CD14-positive monocyte (primary cell): Measurements from ENCODE around the gene AGK. TPM values are rescaled to one million over a fixed set of nuclear protein-coding genes. Genes with fewer than 3 reads are reported as not detected.

Source experiments
- DNase-seq, 3 donors: peaks; one replicate each; pipeline ENCODE4 v3.0.0-alpha.2; 2011 to 2022
- H2AFZ ChIP-seq: 2 replicates; pipeline ENCODE4 v1.6.0; 2012; ENCODE audit warnings: mild to moderate bottlenecking, low read depth, low read length, inconsistent platforms; ENCODE audit not compliant: insufficient read depth, poor library complexity, severe bottlenecking
- H3K27ac ChIP-seq, 2 donors: 1 replicate in 1 of 2; 2 replicates in 1 of 2; pipeline ENCODE4 v1.5.1; 2012 to 2013; ENCODE audit warnings: low read length in 2 of 2, control low read depth in 1 of 2, inconsistent platforms in 1 of 2, low read depth in 1 of 2, mild to moderate bottlenecking in 1 of 2
- H3K27me3 ChIP-seq, 2 donors: one replicate each; pipeline versions ENCODE4 v1.6.0 to v1.6.1; 2011 to 2013; ENCODE audit warnings: low read length in 2 of 2; ENCODE audit not compliant: control insufficient read depth in 2 of 2, insufficient read depth in 2 of 2
- H3K36me3 ChIP-seq, 2 donors: replicated peaks in 1 of 2; 1 replicate in 1 of 2; 2 replicates in 1 of 2; pipeline versions ENCODE4 v1.5.1 to v1.6.1; 2012 to 2013; ENCODE audit warnings: low read length in 2 of 2, control low read depth in 1 of 2, inconsistent platforms in 1 of 2, mild to moderate bottlenecking in 1 of 2; ENCODE audit not compliant: insufficient read depth in 2 of 2, control insufficient read depth in 1 of 2
- H3K4me1 ChIP-seq, 2 donors: 1 replicate in 1 of 2; 2 replicates in 1 of 2; pipeline versions ENCODE4 v1.5.1 to v1.6.1; 2012 to 2013; ENCODE audit warnings: low read length in 2 of 2, control low read depth in 1 of 2, inconsistent platforms in 1 of 2, mild to moderate bottlenecking in 1 of 2, moderate library complexity in 1 of 2; ENCODE audit not compliant: insufficient read depth in 2 of 2, control insufficient read depth in 1 of 2
- H3K4me2 ChIP-seq: replicated peaks from 2 replicates; pipeline ENCODE3; 2012; ENCODE audit warnings: low read length, moderate library complexity, mild to moderate bottlenecking; ENCODE audit not compliant: poor library complexity, severe bottlenecking; ENCODE audit errors: extremely low read depth
- H3K4me3 ChIP-seq, 3 experiments: fragments of 200-600 bp in 1 of 3; sonication (generic) in 1 of 3; replicated peaks in 1 of 3; 1 replicate in 2 of 3; 2 replicates in 1 of 3; pipeline ENCODE4 v1.5.1; 2011 to 2013; ENCODE audit warnings: low read length in 3 of 3, mild to moderate bottlenecking in 3 of 3, control low read depth in 2 of 3, low read depth in 2 of 3, inconsistent platforms in 1 of 3, moderate library complexity in 1 of 3
- H3K79me2 ChIP-seq: 2 replicates; pipeline ENCODE4 v1.6.0; 2012; ENCODE audit warnings: mild to moderate bottlenecking, control low read depth, inconsistent platforms, low read length, moderate library complexity; ENCODE audit not compliant: insufficient read depth
- H3K9ac ChIP-seq: 2 replicates; pipeline ENCODE4 v1.6.0; 2017; ENCODE audit warnings: low read length, mild to moderate bottlenecking; ENCODE audit not compliant: insufficient read depth, poor library complexity, severe bottlenecking
- H3K9me3 ChIP-seq, 2 donors: replicated peaks in 1 of 2; 1 replicate in 1 of 2; 2 replicates in 1 of 2; pipeline versions ENCODE4 v1.5.1 to v1.6.1; 2012 to 2013; ENCODE audit warnings: low read length in 2 of 2, control low read depth in 1 of 2; ENCODE audit not compliant: control insufficient read depth in 1 of 2, insufficient read depth in 1 of 2
- H4K20me1 ChIP-seq: 2 replicates; pipeline ENCODE4 v1.6.0; 2012; ENCODE audit warnings: mild to moderate bottlenecking, low read length, control low read depth, moderate library complexity; ENCODE audit not compliant: insufficient read depth
- H3K27ac Mint-ChIP-seq, 7 donors: one replicate each; pipeline ENCODE4 v1.8.0; 2020; ENCODE audit warnings: mild to moderate bottlenecking in 7 of 7, mixed read lengths in 7 of 7, moderate library complexity in 6 of 7, inconsistent platforms in 2 of 7
- H3K27me3 Mint-ChIP-seq, 3 donors: one replicate each; pipeline ENCODE4 v1.8.0; 2021 to 2022; ENCODE audit warnings: low read depth in 3 of 3, mild to moderate bottlenecking in 3 of 3, mixed read lengths in 3 of 3, moderate library complexity in 3 of 3, inconsistent platforms in 1 of 3
- H3K36me3 Mint-ChIP-seq, 2 donors: one replicate each; pipeline ENCODE4 v1.8.0; 2020; ENCODE audit warnings: mixed read lengths in 2 of 2, inconsistent platforms in 1 of 2, mild to moderate bottlenecking in 1 of 2
- H3K4me1 Mint-ChIP-seq: one replicate; pipeline ENCODE4 v1.8.0; 2020; ENCODE audit warnings: mild to moderate bottlenecking, mixed read lengths
- H3K4me3 Mint-ChIP-seq, 2 donors: one replicate each; pipeline ENCODE4 v1.8.0; 2020; ENCODE audit warnings: mild to moderate bottlenecking in 2 of 2, mixed read lengths in 2 of 2, moderate library complexity in 1 of 2
- H3K9me3 Mint-ChIP-seq, 7 donors: one replicate each; pipeline ENCODE4 v1.8.0; 2020 to 2022; ENCODE audit warnings: mixed read lengths in 7 of 7, mild to moderate bottlenecking in 6 of 7, moderate library complexity in 6 of 7, inconsistent platforms in 2 of 7
- WGBS: methylation state at CpG from one replicate; pipeline ENCODE4 v1.1.5; 2013; ENCODE audit warnings: missing lambda C conversion rate; ENCODE audit not compliant: insufficient coverage; 5-methylcytosine and 5-hydroxymethylcytosine counted together
- intact Hi-C, 2 donors: fragments of 100-400 bp; cut with micrococcal nuclease; formaldehyde crosslinking; loops; one replicate each; pipeline versions ENCODE4 v1.15.0 to v1.15.1; 2023
- polyA plus RNA-seq, 3 donors: library from polyadenylated mRNA; depleted of rRNA in 1 of 3; unstranded in 2 of 3; stranded (reverse) in 1 of 3; fragments of 300-500 nt in 2 of 3; fragments of >200 nt in 1 of 3; fragmentation: Illumina TruSeq in 2 of 3; gene quantifications; 1 replicate in 2 of 3; 2 replicates in 1 of 3; pipeline ENCODE4 v1.2.3, GENCODE V29; 2012 to 2021
- TF ChIP-seq, protein P1 (sequence below): fragments of 200-600 bp; IDR thresholded peaks from one replicate; pipeline ENCODE4 v1.8.0; 2022; ENCODE audit warnings: antibody characterized with exemption, mild to moderate bottlenecking

The AGK gene
- polyA plus RNA-seq, 3 donors: 10.0 to 11.0 (median 11.0) TPM

DNA sequence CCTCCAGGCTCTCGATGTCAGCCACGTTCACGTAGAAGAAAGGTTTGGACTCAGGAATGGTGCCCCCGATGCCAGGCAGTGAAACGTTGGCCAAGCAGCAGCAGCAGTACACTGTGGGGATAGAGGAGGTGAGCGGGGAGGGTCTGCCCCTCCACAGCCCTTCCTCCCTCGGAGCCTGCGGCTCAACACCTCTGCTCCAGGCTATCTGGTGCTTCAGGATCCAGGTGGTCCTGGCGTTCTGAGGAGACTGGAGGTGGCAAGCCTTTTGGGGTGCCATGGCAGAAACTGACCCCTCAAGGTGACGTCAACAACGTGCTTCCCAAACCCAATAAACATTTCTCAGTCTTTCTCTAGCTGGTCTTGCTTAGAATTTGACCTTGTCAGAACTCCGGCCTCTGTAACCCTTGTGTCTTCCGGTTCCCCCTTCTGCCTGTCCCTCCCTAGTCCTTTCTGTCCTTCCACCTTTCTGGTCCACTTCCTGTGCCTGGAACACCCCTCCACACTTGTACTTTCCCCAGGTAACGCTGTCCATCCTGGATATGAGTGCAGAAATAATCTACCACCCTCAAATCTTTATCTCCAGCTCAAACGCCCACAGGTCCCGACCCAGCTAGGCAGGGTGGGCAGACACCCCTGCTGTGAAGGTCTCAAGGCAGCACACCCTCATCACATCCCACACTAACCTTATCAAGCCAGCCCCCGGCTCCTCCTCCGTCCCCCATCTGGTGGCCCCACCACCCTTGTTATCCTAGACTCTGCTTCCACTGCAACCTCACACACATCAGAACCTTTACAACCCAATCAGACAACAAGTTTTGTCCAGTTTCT, 114.2 kb downstream of the AGK start:
- H3K4me3 ChIP-seq: no peak overlapping the region
- H3K27me3 ChIP-seq: no peaks in the 10 kb centered on the region
- H3K27ac Mint-ChIP-seq: peak overlapping the region in 4 of 7 donors; percentile 3 to 21 (median 14)
- H3K4me3 Mint-ChIP-seq: no peak overlapping the region
- peaks cover 6 to 19% of the 10 kb centered on the region in 2 donors for H3K36me3 ChIP-seq
- no peaks in the 10 kb centered on the region for H3K9me3 ChIP-seq
- peaks cover 34% of the 10 kb centered on the region for H3K4me1 Mint-ChIP-seq
- TF ChIP-seq, protein P1, sequence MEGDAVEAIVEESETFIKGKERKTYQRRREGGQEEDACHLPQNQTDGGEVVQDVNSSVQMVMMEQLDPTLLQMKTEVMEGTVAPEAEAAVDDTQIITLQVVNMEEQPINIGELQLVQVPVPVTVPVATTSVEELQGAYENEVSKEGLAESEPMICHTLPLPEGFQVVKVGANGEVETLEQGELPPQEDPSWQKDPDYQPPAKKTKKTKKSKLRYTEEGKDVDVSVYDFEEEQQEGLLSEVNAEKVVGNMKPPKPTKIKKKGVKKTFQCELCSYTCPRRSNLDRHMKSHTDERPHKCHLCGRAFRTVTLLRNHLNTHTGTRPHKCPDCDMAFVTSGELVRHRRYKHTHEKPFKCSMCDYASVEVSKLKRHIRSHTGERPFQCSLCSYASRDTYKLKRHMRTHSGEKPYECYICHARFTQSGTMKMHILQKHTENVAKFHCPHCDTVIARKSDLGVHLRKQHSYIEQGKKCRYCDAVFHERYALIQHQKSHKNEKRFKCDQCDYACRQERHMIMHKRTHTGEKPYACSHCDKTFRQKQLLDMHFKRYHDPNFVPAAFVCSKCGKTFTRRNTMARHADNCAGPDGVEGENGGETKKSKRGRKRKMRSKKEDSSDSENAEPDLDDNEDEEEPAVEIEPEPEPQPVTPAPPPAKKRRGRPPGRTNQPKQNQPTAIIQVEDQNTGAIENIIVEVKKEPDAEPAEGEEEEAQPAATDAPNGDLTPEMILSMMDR: no peak
- no peaks in the 10 kb centered on the region for H3K79me2 ChIP-seq
- no peak overlapping the region for H3K9ac ChIP-seq
- intact Hi-C loops: no loop called here
- no peaks in the 10 kb centered on the region for H4K20me1 ChIP-seq
- no peak overlapping the region for H3K27ac ChIP-seq
- 96% methylated on average over 13 of the region's 18 CpGs for WGBS
- H3K9me3 Mint-ChIP-seq: no peaks in the 10 kb centered on the region
- H2AFZ ChIP-seq: no peak overlapping the region
- H3K4me2 ChIP-seq: no peak overlapping the region
- H3K4me1 ChIP-seq: peaks cover 36 to 37% of the 10 kb centered on the region in 2 donors
- DNase-seq: no peak
- H3K27me3 Mint-ChIP-seq: peaks cover 0 to 4% (median 1%) of the 10 kb centered on the region in 3 donors
- peaks cover 21 to 34% of the 10 kb centered on the region in 2 donors for H3K36me3 Mint-ChIP-seq

DNA sequence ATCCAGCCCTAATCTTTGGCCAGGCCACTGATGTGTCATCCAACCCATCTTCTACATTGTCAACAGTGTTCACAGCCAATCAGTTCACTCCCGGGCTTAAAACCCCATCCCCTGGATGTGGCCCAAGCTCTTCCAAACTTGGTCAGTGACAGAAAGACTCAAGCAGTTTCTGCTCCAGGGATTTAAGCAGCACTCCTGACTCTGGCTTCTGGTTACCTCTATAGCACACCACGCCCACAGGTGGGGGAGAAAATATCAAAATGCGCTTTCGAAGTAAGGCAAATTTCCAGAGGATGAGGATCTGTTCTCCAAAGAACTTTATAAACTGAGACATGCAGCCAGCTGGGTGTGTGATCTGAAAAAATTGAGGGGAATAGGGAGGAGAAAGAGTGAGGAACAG, 114.9 kb downstream of the AGK start:
- Histone ChIP-seq H4K20me1 (no peaks in the 10 kb centered on the region), H3K9me3 (no peaks in the 10 kb centered on the region), H3K79me2 (no peaks in the 10 kb centered on the region), H3K27me3 (no peaks in the 10 kb centered on the region), H3K4me1 (peaks cover 30 to 31% of the 10 kb centered on the region in 2 donors), H3K4me3 (no peak overlapping the region), H2AFZ (no peak overlapping the region), H3K9ac (no peak overlapping the region), H3K4me2 (no peak overlapping the region), H3K36me3 (peaks cover 6 to 19% of the 10 kb centered on the region in 2 donors), H3K27ac (no peak overlapping the region)
- WGBS: 100% methylated on average over 1 of the region's 4 CpGs
- Mint-ChIP-seq H3K4me1 (peaks cover 27% of the 10 kb centered on the region), H3K4me3 (no peak overlapping the region), H3K9me3 (no peaks in the 10 kb centered on the region), H3K36me3 (peaks cover 21 to 34% of the 10 kb centered on the region in 2 donors), H3K27ac (peak overlapping the region in 1 of 7 donors; percentile 12), H3K27me3 (peaks cover 0 to 4% (median 1%) of the 10 kb centered on the region in 3 donors)
- DNase-seq: no peak
- TF ChIP-seq, protein P1: no peak
- intact Hi-C loops: no loop called here
